GM12878 (cell line): ENCODE data around the gene DSTYK. TPM values are rescaled to one million over a fixed set of nuclear protein-coding genes. Genes with fewer than 3 reads are reported as not detected.

Experiments used
- ATAC-seq: fragments of 200-7000 bp; cut with Tn5 transposase; 3 replicates; pipeline ENCODE4 v1.9.1; 2020; ENCODE audit warnings: mild to moderate bottlenecking, moderate library complexity
- BruUV-seq: library from RNA; stranded (reverse); fragments of 400-500 nt; replicated peaks from 2 replicates; lab custom pipeline; 2021; lab: Mats Ljungman, UMichigan
- CTCF ChIA-PET: fragments of 300-600 bp; sonication (Branson Sonifier 250); formaldehyde crosslinking; extraction: SDS; loops from one replicate; lab custom pipeline; 2021; ENCODE audit warnings: inconsistent platforms; lab: Yijun Ruan, JAX
- POLR2A ChIA-PET: fragments of 350-600 bp; formaldehyde crosslinking; extraction: SDS; loops from one replicate; lab custom pipeline; 2021; ENCODE audit warnings: inconsistent platforms; lab: Charles Lee
- RAD21 ChIA-PET: fragments of 300-600 bp; sonication (Branson Sonifier 250); formaldehyde crosslinking; loops from one replicate; lab custom pipeline; 2023; ENCODE audit warnings: antibody characterized with exemption; ENCODE audit not compliant: unreplicated experiment; lab: Charles Lee
- SMC1A ChIA-PET: fragments of 300-600 bp; sonication (Branson Sonifier 250); formaldehyde crosslinking; loops from one replicate; lab custom pipeline; 2023; ENCODE audit not compliant: unreplicated experiment, uncharacterized antibody; lab: Charles Lee
- DNase-seq: peaks from one replicate; pipeline ENCODE4 v3.0.0-alpha.2; 2011; ENCODE audit warnings: low read depth, low spot score
- FAIRE-seq: peaks from 3 replicates; lab custom pipeline; 2011; peaks lifted over from hg19 to GRCh38; lab: Jason Lieb, UNC
- H2AFZ ChIP-seq: 2 replicates; pipeline ENCODE4 v1.6.0; 2011; ENCODE audit warnings: low read depth, low read length, control low read depth; ENCODE audit not compliant: control insufficient read depth
- H3K27ac ChIP-seq: 2 replicates; pipeline ENCODE4 v1.5.1; 2011; ENCODE audit warnings: control low read depth; ENCODE audit not compliant: control insufficient read depth, insufficient read depth
- H3K27me3 ChIP-seq, 2 experiments: replicated peaks in 1 of 2; 2 replicates each; pipeline versions ENCODE4 v1.6.0 to v1.6.1; 2011; ENCODE audit warnings: low read length in 1 of 2; ENCODE audit not compliant: control insufficient read depth in 2 of 2, insufficient read depth in 2 of 2
- H3K36me3 ChIP-seq, 2 experiments: 2 replicates each; pipeline ENCODE4 v1.5.1; 2011; ENCODE audit warnings: low read length in 1 of 2; ENCODE audit not compliant: control insufficient read depth in 2 of 2, insufficient read depth in 2 of 2
- H3K4me1 ChIP-seq: 2 replicates; pipeline ENCODE4 v1.6.1; 2011; ENCODE audit warnings: mild to moderate bottlenecking, low read length, moderate library complexity, mixed read lengths; ENCODE audit not compliant: control insufficient read depth, insufficient read depth
- H3K4me2 ChIP-seq: 2 replicates; pipeline ENCODE4 v1.6.0; 2011; ENCODE audit warnings: control low read depth; ENCODE audit not compliant: control insufficient read depth, insufficient read depth
- H3K4me3 ChIP-seq: fragments of 200-600 bp; sonication (generic); 2 replicates; pipeline ENCODE4 v1.5.1; 2016
- H3K79me2 ChIP-seq: 2 replicates; pipeline ENCODE4 v1.6.0; 2011; ENCODE audit warnings: low read length; ENCODE audit not compliant: control insufficient read depth, insufficient read depth
- H3K9ac ChIP-seq: 2 replicates; pipeline ENCODE4 v1.8.0; 2011; ENCODE audit warnings: low read length, control low read depth, mixed read lengths; ENCODE audit not compliant: control insufficient read depth, insufficient read depth
- H3K9me3 ChIP-seq: replicated peaks from 3 replicates; pipeline ENCODE4 v1.5.1; 2011; ENCODE audit warnings: mild to moderate bottlenecking, low read length; ENCODE audit not compliant: control insufficient read depth, insufficient read depth
- H4K20me1 ChIP-seq: 2 replicates; pipeline ENCODE4 v1.6.0; 2011; ENCODE audit not compliant: control insufficient read depth, insufficient read depth
- ATF2 ChIP-seq: IDR thresholded peaks from 2 replicates; pipeline ENCODE4 v1.6.1; 2012; ENCODE audit warnings: low read length, inconsistent platforms
- BHLHE40 ChIP-seq, 2 experiments: fragments of 450-650 bp in 1 of 2; IDR thresholded peaks; 2 replicates each; pipeline ENCODE4 v1.6.1; 2011 to 2017; ENCODE audit warnings: low read depth in 2 of 2, borderline replicate concordance in 1 of 2, improper control_type of control experiment in 1 of 2, low read length in 1 of 2, mild to moderate bottlenecking in 1 of 2
- CEBPZ ChIP-seq: fragments of 150-350 bp; IDR thresholded peaks from 2 replicates; pipeline ENCODE4 v1.6.1; 2016; ENCODE audit warnings: low read depth, low read length
- ESRRA ChIP-seq: IDR thresholded peaks from 2 replicates; pipeline ENCODE4 v1.6.1; 2012; ENCODE audit warnings: mild to moderate bottlenecking, low read length, improper control_type of control experiment
- FOXM1 ChIP-seq: IDR thresholded peaks from 2 replicates; pipeline ENCODE4 v1.6.1; 2012; ENCODE audit warnings: low read depth, mild to moderate bottlenecking, inconsistent platforms, low read length, moderate library complexity
- MYC ChIP-seq: IDR thresholded peaks from 2 replicates; pipeline ENCODE4 v1.6.1; 2011; ENCODE audit warnings: mild to moderate bottlenecking, low read length, moderate library complexity, inconsistent platforms; ENCODE audit not compliant: insufficient read depth, insufficient replicate concordance, insufficient read length, severe bottlenecking
- NKRF ChIP-seq: fragments of 450-650 bp; conservative IDR thresholded peaks from 2 replicates; pipeline ENCODE4 v1.6.1; 2017; ENCODE audit warnings: mild to moderate bottlenecking, moderate library complexity
- PML ChIP-seq: IDR thresholded peaks from 2 replicates; pipeline ENCODE4 v1.6.1; 2012; ENCODE audit warnings: low read length, inconsistent platforms
- RAD51 ChIP-seq: fragments of 450-650 bp; IDR thresholded peaks from 2 replicates; pipeline ENCODE4 v1.6.1; 2016; ENCODE audit warnings: moderate library complexity, mild to moderate bottlenecking, inconsistent platforms
- RBBP5 ChIP-seq: fragments of 200-600 bp; sonication (generic); conservative IDR thresholded peaks from 2 replicates; pipeline ENCODE4 v1.6.1; 2016
- WGBS: methylation state at CpG from one replicate; pipeline ENCODE4 v1.1.6; 2016; ENCODE audit warnings: low lambda C conversion rate; ENCODE audit not compliant: insufficient replicate concordance, insufficient coverage; ENCODE audit errors: missing lambda C conversion rate; 5-methylcytosine and 5-hydroxymethylcytosine counted together
- in situ Hi-C: fragments of 300-500 bp; cut with MboI; formaldehyde crosslinking; loops from 9 replicates; pipeline ENCODE4 v1.14.3; 2018; ENCODE audit warnings: mixed read lengths
- intact Hi-C: fragments of 100-400 bp; cut with micrococcal nuclease; formaldehyde crosslinking; loops from one replicate; pipeline ENCODE4 v1.14.2; 2022; ENCODE audit not compliant: unreplicated experiment
- polyA plus RNA-seq, 11 experiments: library from polyadenylated mRNA; depleted of rRNA in 4 of 11; unstranded in 6 of 11; stranded (reverse) in 5 of 11; fragments of >200 nt; fragmentation: Nextera tagmentation in 4 of 11; fragmentation: Illumina TruSeq in 1 of 11; extraction: Ambion mirVana in 4 of 11; extraction: Trizol in 1 of 11; gene quantifications; 1 replicate in 1 of 11; 2 replicates in 10 of 11; pipeline versions ENCODE4 v1.2.1 to v1.2.3, GENCODE V29; 2011 to 2016; ENCODE audit warnings: inconsistent platforms in 2 of 11, missing spikeins in 2 of 11, low read depth in 1 of 11
- total RNA-seq, 4 experiments: library from RNA; depleted of rRNA in 3 of 4; stranded (reverse); fragments of >200 nt in 3 of 4; fragmentation: Illumina TruSeq in 1 of 4; extraction: Trizol in 1 of 4; gene quantifications; 2 replicates each; pipeline versions ENCODE4 v1.2.1 to v1.2.3, GENCODE V29; 2013 to 2021

DSTYK gene
- total and polyA plus RNA-seq, 10 of the 15 experiments (the other 5 are each of a cell fraction or from before 2014, with no cell fraction given) = 2.7 to 5.5 (median 3.6) TPM

- H3K4me2 ChIP-seq = no peak overlapping the region
- BruUV-seq = no TSS peak
- intact Hi-C loops = no loop called here
- H3K4me1 ChIP-seq = no peaks in the 10 kb centered on the region
- POLR2A ChIA-PET = no interaction called here
- DNase-seq = no peak
- no peaks in the 10 kb centered on the region for H4K20me1 ChIP-seq
- SMC1A ChIA-PET = no interaction called here
- no peak overlapping the region for H2AFZ ChIP-seq
- no peaks in the 10 kb centered on the region for H3K9me3 ChIP-seq
- RAD21 ChIA-PET = no interaction called here
- in situ Hi-C loops = no loop called here
- 90% methylated on average over 10 of the region's 10 CpGs for WGBS
- no peak overlapping the region for H3K27ac ChIP-seq
- no peak for FAIRE-seq
- no peak overlapping the region for H3K4me3 ChIP-seq
- H3K79me2 ChIP-seq = no peaks in the 10 kb centered on the region
- CTCF ChIA-PET = no interaction called here
- no peaks in the 10 kb centered on the region for H3K36me3 ChIP-seq
- TF ChIP-seq PML (no peak), ATF2 (no peak), ESRRA (no peak), MYC (no peak), BHLHE40 (IDR thresholded peaks at IDR 0.05; ENCODE audit: borderline replicate concordance in 1 of 2, low read depth in 2 of 2, low read length in 1 of 2) (no peak)
- H3K9ac ChIP-seq = no peak overlapping the region
- no peak for ATAC-seq
- H3K27me3 ChIP-seq = no peaks in the 10 kb centered on the region
These were observed 24.1 kb downstream of the DSTYK start for GRCh38 chr1:205187420-205187819.

- Histone ChIP-seq H3K4me1 (no peaks in the 10 kb centered on the region), H3K79me2 (no peaks in the 10 kb centered on the region), H3K36me3 (no peaks in the 10 kb centered on the region), H3K27ac (no peak overlapping the region), H3K4me2 (no peak overlapping the region), H3K9me3 (no peaks in the 10 kb centered on the region), H3K27me3 (no peaks in the 10 kb centered on the region), H2AFZ (no peak overlapping the region), H3K4me3 (no peak overlapping the region), H4K20me1 (no peaks in the 10 kb centered on the region), H3K9ac (no peak overlapping the region)
- CTCF ChIA-PET = interaction anchor here (1.0 to 1.6 kb wide), 2 partner anchors 9 to 67 kb away, joined by 3 read pairs; no protein-coding TSS in a partner anchor
- no peak for DNase-seq
- ATAC-seq = no peak; the same call in 2 of the 3 replicates
- BruUV-seq = no TSS peak
- FAIRE-seq = no peak
- POLR2A ChIA-PET = no interaction called here
- intact Hi-C loops (no loop called here), in situ Hi-C loops (no loop called here)
- SMC1A ChIA-PET = interaction anchor here (0.6 to 1.7 kb wide), 3 partner anchors 9 to 468 kb away, joined by 3 to 6 read pairs (median 3); no protein-coding TSS in a partner anchor
- RAD21 ChIA-PET = interaction anchor here (1.2 kb wide), 1 partner anchor 12 kb away, joined by 4 read pairs; no protein-coding TSS in a partner anchor
- no peak for TF ChIP-seq RAD51
- TF ChIP-seq NKRF = no peak
- TF ChIP-seq CEBPZ = no peak
- no peak for TF ChIP-seq BHLHE40 (IDR thresholded peaks at IDR 0.05; ENCODE audit: borderline replicate concordance in 1 of 2, low read depth in 2 of 2, low read length in 1 of 2)
- peak; percentile 61; the same call in 1 of the 2 replicates for TF ChIP-seq FOXM1
- no peak for TF ChIP-seq RBBP5
These were observed 25.3 kb downstream of the DSTYK start for GRCh38 chr1:205186191-205186590.
